NT2/D1 (cell line): ENCODE results near the gene ISX.

Source experiments
- YY1 ChIP-seq: IDR thresholded peaks from 2 replicates; pipeline ENCODE4 v1.6.1; 2011; ENCODE audit not compliant: insufficient read length, insufficient read depth
- ZNF274 ChIP-seq: IDR thresholded peaks from 2 replicates; pipeline ENCODE4 v1.6.1; 2011; ENCODE audit warnings: mild to moderate bottlenecking, low read depth, low read length

DNA sequence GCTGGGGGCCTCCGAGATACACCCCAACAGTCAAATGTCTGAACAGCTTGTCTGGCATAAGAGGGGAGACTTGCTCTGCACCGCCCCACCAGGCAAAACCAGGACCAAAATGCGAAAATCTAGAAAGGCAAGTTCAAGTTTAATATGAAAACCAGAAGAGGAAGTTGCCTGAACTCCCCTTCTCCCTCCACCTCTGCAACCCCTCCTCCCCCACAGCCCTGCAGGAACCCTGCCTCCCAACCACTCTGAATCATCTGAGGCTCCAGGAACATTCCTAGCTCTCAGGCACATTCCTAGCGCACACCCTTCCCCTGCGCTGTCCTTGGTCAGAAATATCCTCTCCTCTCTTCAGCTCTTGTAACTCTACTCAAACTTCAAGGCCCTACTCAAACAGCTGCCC, 36.7 kb downstream of the ISX start:
- TF ChIP-seq YY1 (no peak), ZNF274 (no peak)
